Stimulated activated CD8-positive, alpha-beta memory T cell treated with anti-CD3 and anti-CD28 coated beads, Interleukin-4, amount 100 ng/mL, for 4 hours (primary cell): Measurements from ENCODE around the gene RBMS3.

ENCODE experiments used
- DNase-seq, 2 donors: peaks; one replicate each; pipeline ENCODE4 v3.0.0-alpha.2; 2020; ENCODE audit warnings: low read depth in 2 of 2, low spot score in 1 of 2

RBMS3 gene

GRCh38 chr3:29475854-29476253 is 195.0 kb downstream of the RBMS3 start:
- no peak for DNase-seq

DNA sequence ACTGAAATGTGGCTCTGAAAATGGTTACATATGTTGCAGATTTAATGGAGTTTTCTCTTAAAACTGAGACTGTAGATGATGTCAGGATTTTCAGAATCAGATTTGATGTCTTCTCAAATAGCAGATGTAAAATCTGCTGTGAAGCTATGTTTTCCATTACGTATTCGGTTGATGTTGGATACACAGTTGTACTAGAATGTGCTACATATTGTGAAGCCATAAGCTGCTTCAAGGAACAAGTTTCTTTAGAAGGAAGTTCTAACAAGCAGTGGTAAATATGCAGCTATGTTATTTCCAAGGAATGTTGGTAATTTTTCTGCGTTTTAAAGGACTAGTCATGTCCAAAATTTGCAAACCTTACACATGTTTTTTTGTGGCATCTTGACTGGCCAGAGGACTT is 197.7 kb downstream of the RBMS3 start:
- no peak for DNase-seq

GRCh38 chr3:29481249-29481648 is 200.4 kb downstream of the RBMS3 start:
- DNase-seq: no peak

- no peak for DNase-seq
Measured at GRCh38 chr3:29481969-29482767, 201.3 kb downstream of the RBMS3 start.

DNA sequence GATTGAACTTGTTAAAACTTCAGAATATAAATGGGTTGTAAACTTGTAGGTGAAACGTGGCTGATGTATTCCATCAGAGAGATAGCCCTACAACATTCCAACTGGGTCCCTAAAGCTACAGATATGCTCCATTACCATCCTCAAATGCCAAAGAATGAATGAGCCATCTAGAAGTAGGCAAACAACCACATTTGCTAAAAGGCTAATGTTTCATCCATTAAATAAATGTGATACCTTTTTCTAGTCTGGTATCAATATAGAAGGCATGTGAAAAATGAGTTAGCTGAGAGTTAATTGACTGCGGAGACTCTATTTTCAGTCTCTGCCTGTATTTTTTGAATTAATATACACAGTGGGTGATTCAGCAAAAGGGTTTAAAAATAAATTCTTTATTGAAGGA is 203.8 kb downstream of the RBMS3 start:
- no peak for DNase-seq

DNA sequence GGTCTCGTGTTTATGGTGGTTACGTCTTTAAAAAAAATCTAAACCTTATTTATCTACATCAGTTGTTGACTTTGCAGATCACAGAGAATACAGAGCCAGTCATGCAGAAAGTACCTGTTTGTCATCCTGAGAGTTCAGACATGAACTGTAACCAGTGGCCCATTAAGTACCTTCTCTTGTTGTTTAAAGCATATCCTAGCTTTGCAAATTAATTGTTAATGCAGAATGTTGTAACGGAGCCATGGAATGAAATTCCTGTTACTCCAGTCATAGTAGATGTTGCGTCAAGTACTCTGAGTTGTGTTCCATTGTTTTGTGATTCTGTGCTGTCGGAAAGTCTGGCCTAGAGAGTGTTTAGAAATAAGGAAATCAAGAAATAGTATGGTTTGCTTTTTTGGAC is 205.2 kb downstream of the RBMS3 start:
- no peak for DNase-seq

- DNase-seq: no peak
Measured at GRCh38 chr3:29486917-29487316, 206.0 kb downstream of the RBMS3 start.

DNA sequence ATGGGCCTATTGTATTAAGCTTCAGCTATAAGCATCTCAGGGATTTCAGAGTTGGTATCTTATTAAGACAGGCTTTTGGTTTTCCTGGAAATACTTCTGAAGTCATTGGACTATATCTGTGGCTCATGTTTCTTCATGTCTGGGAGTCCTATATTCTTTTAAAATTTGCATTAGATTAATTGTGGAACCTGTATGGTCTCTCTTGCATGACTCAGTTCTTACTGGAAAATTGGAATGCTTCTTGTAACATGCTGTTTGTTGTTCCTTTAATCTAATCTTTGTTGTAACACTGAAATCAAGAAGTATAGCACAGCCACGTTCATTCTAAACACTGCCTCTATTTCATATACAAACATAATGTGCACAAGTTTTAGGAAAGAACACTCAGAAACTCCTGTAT is 208.1 kb downstream of the RBMS3 start:
- DNase-seq: no peak

DNA sequence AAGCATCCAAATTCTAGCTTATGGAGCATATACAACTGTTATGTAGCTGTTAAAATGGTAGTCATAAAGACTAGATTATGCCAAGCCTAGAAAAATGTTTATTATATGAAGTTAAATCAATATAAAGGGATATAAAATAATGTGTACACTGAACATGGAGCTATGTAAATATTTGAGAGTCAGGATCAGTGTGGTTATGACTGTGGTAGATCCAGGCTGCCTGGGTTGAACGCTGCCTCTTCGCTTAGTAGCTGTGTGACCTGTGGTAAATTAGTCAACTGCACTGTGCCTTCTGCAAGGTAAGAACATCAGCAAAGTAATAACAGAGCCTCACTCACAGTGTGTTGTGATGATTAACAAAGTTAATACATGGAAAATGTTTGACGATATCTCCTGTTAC is 212.2 kb downstream of the RBMS3 start:
- no peak for DNase-seq

DNA sequence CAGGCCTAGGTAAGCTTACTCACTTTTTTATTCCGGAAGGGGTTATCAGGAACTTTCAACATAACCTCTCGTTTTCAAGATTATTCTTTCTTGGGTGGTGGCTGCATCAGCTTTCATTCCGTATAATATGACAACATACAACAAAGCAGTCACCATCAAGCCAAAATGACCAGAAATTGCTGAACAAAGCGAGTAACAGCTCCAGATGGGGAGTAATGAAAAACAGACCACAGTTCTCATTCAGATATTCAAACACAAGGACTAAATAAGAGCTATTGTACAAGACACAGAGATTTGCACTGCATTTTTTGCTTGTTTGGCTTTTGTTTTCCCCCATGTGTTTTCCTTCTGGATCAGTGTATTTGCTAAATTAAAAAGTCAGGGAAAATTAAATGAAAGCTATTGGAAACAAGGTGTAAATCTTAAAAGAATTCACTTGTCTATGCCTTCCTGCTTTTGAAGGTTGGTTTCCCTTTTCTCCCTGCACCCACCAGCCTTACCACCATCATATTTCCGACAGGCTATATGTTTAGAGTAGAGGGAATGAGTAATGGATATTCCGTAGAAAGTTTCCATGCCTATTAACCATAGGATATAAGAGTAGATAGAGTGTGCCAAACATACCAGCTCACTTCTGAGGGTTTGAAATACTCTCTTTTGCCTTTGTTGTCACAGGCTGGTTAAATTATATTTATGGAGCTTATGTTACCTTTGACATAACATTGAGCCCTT is 213.6 kb downstream of the RBMS3 start:
- no peak for DNase-seq

GRCh38 chr3:29497282-29497681 is 216.4 kb downstream of the RBMS3 start:
- no peak for DNase-seq

GRCh38 chr3:29502771-29503170 is 221.9 kb downstream of the RBMS3 start:
- no peak for DNase-seq

GRCh38 chr3:29503314-29503713 is 222.4 kb downstream of the RBMS3 start:
- no peak for DNase-seq

DNA sequence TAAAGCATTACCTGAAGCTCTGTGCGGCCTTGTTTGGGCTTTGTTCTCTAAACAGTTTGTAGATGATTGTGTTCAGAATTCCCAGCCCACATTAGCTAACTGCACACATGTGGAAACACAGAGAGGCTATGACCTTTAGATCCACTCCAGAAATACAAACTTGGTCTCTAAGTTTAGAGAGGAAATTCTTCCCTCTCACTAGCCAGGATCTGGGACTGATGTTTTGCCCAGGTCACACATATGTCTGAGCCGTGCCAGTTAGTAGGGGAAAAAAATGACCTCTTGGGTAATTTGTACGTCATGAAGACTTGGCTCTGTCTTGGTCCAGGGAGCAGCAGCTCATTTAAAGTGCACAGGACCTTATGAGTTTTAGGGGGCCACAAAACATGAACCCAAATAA is 223.1 kb downstream of the RBMS3 start:
- DNase-seq: no peak

DNA sequence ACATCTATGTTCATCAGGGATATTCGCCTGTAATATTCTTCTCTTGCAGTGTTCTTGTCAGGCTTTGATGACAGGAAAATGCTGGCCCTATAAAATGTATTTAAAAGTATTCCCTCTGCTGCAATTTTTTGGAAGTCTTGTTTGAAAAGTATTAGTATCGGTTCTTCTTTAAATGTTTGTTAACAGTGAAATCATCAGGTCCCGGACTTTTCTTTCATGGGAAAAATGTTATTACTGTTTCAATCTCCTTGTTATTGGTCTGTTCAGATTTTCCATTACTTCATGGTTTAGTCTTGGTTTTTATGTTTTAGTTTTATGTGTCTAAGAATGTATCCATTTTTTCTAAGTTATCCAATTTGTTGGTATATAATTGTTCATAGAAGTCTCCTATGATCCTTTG is 225.6 kb downstream of the RBMS3 start:
- no peak for DNase-seq

DNA sequence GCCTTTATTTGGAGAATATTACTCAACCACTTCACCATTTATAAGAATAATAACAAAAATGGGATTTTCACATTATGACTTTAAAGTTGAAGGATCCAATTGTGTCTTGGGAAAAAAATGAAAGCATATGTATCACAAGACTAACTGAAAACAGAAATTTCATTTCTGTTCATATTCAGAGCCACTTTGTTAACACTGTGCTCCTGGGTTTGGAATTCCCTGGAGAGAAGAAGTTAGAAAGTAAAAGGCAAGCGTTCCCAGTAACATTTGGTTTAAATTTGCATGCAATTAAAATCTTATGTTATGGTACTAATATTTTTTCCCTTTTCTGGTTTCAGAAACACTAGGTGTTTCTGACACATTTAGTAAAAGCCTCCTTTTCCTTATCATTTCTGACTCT is 230.8 kb downstream of the RBMS3 start:
- no peak for DNase-seq

GRCh38 chr3:29512641-29513040 is 231.8 kb downstream of the RBMS3 start:
- DNase-seq: no peak

- DNase-seq: no peak
Measured at GRCh38 chr3:29513236-29513635, 232.4 kb downstream of the RBMS3 start.

DNA sequence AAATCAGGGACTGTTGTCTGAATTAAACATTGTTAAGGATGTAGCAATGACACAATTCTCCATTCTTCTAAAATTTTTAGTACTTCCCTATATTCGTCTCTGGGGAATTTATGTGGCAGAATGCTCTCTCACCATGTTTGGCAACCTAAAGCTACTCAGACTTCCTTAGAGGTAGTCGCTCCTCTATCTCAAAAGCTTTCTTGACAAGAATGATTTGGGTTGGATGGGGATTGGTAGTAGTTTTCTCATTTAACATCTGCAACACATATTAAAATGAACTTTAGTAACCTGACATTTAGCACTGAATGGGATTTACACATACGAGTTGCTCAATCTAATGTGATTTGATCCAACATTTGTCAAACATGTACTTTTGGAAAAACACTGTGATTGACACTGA is 233.3 kb downstream of the RBMS3 start:
- DNase-seq: no peak

- DNase-seq: no peak
Measured at GRCh38 chr3:29514912-29515311, 234.0 kb downstream of the RBMS3 start.

- no peak for DNase-seq
Measured at GRCh38 chr3:29515451-29515850, 234.6 kb downstream of the RBMS3 start.

DNA sequence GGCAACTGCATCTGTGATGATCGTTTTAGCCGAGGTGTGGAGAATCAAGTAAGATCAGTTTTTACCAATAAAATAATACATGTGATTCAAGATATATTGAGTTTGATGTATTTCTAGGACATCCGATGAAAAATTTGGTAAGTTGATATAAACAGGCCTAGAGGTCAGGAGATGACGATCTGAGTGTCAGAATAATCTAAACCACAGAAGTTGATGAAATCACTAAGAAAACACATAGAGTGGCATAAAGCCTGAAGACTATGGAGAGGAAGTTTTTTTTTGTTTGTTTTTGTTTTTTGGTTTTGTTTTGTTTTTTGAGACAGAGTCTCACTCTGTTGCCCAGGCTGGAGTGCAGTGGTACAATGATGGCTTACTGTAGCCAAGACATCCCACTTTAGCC is 235.3 kb downstream of the RBMS3 start:
- no peak for DNase-seq

DNA sequence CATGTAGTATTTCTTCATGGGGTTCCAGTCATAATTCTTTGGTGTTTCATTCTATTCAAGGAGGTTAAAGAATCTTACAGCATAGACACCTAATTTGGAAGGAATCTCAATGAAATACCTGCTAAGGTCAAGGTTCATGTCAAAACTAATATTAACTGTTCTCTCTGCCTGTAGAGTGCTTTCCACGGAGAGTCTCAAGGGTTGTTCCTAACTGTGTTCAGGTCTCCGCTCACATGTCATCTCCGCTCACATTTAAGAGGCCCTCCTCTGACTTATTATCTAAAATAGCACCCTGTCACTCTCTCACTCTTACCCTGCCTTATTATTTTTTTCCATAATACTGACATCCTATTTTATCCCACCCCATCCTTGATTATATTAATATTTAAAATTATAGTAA is 239.9 kb downstream of the RBMS3 start:
- DNase-seq: no peak
